ELF-1 (cell line): ENCODE data around the gene NLRP4.
"Not testable (repeated sequence)": the region's sequence is repeated elsewhere in the genome, so short reads cannot be mapped to it uniquely, and the experiment has no call there.

Experiments
- DNase-seq: peaks from one replicate; pipeline ENCODE4 v3.0.0-alpha.2; 2016; ENCODE audit warnings: low read depth, low spot score

NLRP4 gene

DNA sequence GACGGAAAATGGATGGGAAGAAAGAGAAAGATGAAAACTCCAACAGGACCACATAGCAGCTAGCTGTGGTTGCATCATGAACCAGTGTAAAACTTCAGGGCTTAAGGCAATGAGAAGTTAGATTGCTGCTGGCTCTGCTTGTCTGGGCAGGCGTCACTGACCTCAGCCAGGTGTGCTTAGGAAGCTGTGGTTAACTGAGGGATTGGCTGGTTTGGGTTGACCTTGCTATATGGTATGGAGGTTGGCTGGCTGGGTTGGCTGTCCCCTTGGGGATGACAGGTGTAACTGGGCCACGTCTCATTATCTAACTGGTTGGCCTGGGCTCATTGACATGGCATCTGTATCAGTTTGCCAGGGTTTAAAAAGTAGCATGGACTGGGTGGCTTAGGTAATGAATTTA lies 40.9 kb downstream of the NLRP4 start:
- DNase-seq, result no peak

DNA sequence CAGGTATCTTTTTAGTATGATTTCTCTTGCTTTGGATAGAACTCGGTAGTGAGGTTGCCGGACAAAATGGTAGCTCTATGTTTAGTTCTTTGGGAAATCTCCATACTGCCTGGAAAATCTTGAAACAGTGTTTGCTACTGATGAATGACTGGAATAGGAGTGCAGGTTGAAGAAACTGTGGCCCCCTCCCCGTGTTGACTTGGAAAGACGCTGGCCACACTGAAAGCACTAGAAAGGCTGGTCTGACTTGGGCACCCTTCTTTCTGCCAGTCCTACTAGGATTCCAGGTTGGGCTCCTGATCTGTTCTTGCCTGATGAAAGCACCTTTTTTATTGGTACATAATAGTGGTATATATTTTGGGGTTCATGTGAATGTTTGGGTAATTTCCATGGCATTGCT lies 46.3 kb downstream of the NLRP4 start:
- no peak for DNase-seq

DNA sequence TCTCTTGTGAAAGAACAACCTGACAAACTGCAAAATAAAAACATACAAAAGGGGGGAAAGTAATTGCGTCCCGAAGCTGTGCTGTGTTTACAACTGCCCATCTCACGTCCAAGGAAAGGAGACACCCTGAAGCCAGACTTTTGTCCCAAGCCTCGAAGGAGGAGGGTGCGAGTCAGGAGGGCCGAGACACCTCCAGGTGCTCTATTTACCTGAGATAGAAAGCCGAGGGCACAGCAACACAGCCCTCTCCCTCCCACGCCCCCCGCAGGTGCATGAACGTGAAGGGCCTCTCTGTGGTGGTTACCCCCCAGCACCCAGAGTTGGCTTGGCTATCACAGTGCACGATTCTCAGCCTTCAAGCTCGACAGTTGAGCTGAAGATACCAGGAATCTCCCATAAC lies 62.6 kb downstream of the NLRP4 start:
- DNase-seq, result no peak

DNA sequence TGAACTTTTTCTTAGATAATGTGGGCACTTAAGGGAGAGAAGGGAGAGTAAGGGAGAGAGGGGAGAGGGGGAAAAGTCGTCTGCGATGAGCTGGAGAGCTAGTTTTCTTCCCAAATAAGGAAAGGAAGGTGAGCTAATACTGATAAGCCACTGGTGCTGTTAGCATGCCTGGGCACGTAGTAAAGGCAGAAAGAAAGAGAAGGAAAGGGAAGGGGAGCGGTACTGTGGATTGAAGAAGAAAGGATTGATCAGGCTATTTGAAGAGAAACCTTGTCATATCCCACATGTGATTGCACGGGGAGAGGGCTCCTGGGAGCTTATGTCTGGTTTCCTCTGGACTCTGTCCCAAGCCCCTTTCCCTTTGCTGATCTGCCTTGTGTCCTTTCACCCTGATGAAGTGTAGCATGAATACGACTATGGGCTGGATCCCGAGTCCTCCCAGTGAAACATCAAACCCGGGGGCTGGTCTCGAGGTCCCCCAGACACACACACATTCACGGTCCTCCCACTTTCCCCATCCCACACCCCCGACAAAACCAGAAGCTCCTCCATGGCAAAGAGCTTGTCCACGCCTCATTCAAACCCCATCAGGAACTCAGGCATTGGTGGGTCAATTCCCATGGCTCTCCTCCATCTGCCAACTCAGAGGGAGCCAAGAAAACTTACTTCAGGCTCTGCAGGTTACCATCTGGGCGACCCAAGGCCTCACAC lies 65.2 kb downstream of the NLRP4 start:
- DNase-seq, result no peak

DNA sequence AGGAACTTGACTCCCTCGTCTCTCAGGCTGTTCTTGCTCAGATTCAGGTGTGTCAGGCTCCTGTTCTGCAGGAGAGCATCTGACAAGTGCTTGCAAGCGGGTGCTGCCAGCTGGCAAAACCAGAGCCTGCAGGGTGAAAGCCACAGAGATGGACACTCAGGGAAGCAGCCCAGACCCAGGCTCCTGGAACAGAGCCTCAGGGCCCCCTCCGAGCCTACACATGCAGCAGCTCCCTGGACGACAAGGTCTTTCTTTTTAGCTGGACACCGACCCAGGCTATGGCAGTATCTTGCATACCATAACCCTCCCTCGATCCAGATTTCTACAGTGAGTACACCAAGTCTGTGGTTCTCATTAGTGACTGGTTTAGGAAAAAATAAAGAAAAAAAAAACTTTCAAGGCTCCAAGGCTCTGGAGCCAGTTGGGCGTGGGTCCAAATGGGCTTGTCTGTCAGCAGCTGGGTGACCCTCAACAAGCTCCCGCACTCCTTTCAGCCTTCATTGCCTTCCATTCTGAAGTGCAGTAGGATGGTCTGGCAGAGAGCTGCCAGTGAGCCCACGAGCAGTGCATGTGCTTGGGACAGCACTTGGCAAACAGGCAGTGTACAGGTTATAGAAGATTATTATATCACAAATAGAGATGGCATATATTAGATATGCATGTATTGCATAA lies 65.9 kb downstream of the NLRP4 start:
- DNase-seq, result no peak

GRCh38 chr19:55907286-55907685 lies 70.9 kb downstream of the NLRP4 start:
- no peak for DNase-seq

GRCh38 chr19:55907746-55908145 lies 71.4 kb downstream of the NLRP4 start:
- no peak for DNase-seq

- DNase-seq, result no peak
Measured at GRCh38 chr19:55909801-55910200, 73.5 kb downstream of the NLRP4 start.

- no peak for DNase-seq
Measured at GRCh38 chr19:55912916-55913315, 76.6 kb downstream of the NLRP4 start.

DNA sequence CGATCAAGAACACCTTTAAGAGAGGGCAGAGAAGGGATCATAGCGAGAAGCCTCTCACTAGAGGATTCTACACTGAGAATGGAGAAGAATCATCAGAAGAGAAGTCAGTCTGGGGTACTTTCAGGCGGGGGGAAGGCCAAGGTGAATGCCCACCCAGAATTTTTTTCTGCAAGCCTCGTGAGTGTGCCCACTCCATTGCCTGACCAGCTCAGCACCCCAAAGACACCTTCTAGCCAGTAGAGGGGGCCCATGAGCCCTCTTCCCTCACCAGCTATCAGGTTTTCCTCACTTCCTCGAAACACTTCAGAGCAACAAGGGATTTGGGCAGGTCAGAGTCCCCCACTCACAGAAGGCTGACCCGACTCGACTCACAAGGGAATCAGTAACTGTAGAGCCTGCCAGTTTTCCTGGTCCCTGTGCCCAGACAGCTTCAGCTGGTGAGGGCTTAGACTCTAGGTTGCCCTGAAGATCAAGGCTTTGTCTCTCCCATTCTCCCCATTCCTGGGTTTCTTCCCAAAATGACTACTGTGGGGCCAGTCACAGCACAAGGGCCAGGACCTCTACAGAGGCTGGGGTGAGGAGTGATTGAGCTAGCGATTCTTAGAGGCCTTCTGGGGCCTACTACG lies 77.4 kb downstream of the NLRP4 start:
- DNase-seq, result no peak

- no peak for DNase-seq
Measured at GRCh38 chr19:55923556-55923955, 87.2 kb downstream of the NLRP4 start.

GRCh38 chr19:55927991-55928390 lies 91.7 kb downstream of the NLRP4 start:
- no peak for DNase-seq

- DNase-seq, result not testable (repeated sequence)
Measured at GRCh38 chr19:55929258-55929657, 92.9 kb downstream of the NLRP4 start.

DNA sequence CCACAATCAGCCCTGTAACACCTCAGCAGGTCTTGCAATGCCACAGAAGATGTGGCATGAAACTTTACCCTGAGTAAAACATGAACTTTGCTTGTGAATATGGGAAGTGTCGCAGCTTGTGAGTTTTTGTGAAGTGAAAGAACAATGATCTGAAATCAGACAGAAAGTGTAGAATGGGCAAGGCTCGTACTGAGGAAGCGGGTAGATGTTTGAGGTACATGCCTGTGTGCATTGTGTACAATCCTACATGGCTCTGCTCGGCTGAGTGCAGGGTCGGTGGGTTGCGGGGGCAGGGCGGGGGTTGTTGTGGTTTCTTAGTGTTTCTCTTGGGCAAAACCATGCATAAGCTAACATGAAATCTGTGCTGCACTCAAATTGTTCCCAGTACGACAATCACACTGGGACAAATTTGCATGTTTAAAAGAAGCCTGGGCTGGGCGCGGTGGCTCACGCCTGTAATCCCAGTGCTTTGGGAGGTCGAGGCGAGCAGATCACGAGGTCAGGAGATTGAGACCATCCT lies 94.7 kb downstream of the NLRP4 start:
- DNase-seq, result no peak
